GM12892 (cell line): ENCODE measurements around the gene ATP7B.

Experiments used
- DNase-seq: peaks from one replicate; pipeline ENCODE4 v3.0.0; 2011; ENCODE audit not compliant: insufficient read length
- FAIRE-seq: peaks from 2 replicates; lab custom pipeline; 2011; peaks lifted over from hg19 to GRCh38; lab: Jason Lieb, UNC
- POLR2A ChIP-seq: IDR thresholded peaks from 2 replicates; pipeline ENCODE4 v1.6.1; 2011; ENCODE audit warnings: low read depth, low read length, control low read depth
- POLR2AphosphoS5 ChIP-seq: IDR thresholded peaks from 2 replicates; pipeline ENCODE4 v1.6.1; 2011; ENCODE audit warnings: low read depth, low read length, control low read depth
- TAF1 ChIP-seq: IDR thresholded peaks from 2 replicates; pipeline ENCODE4 v1.6.1; 2011; ENCODE audit warnings: low read depth, mild to moderate bottlenecking, control low read depth, low read length, borderline replicate concordance

The ATP7B gene

GRCh38 chr13:51924756-51925544 lies 86.3 kb downstream of the ATP7B start:
- DNase-seq = no peak
- TF ChIP-seq POLR2AphosphoS5 (no peak), TAF1 (no peak), POLR2A (no peak)
- no peak for FAIRE-seq

- FAIRE-seq (no peak), DNase-seq (no peak)
- TF ChIP-seq TAF1 (no peak), POLR2A (no peak), POLR2AphosphoS5 (no peak)
These were observed 87.2 kb downstream of the ATP7B start for GRCh38 chr13:51923983-51924539.

GRCh38 chr13:51922771-51923480 lies 88.3 kb downstream of the ATP7B start:
- FAIRE-seq = no peak
- DNase-seq = no peak
- TF ChIP-seq TAF1 (no peak), POLR2AphosphoS5 (no peak), POLR2A (no peak)

GRCh38 chr13:51921790-51922740 lies 89.2 kb downstream of the ATP7B start:
- DNase-seq (no peak), FAIRE-seq (no peak)
- no peak for TF ChIP-seq POLR2AphosphoS5
- no peak for TF ChIP-seq POLR2A
- TF ChIP-seq TAF1 = no peak

GRCh38 chr13:51920786-51921185 lies 90.5 kb downstream of the ATP7B start:
- TF ChIP-seq TAF1 = no peak
- no peak for TF ChIP-seq POLR2AphosphoS5
- no peak for TF ChIP-seq POLR2A
- DNase-seq (no peak), FAIRE-seq (no peak)

- DNase-seq = no peak
- no peak for FAIRE-seq
- no peak for TF ChIP-seq POLR2AphosphoS5
- TF ChIP-seq POLR2A = no peak
- no peak for TF ChIP-seq TAF1
These were observed 91.0 kb downstream of the ATP7B start for GRCh38 chr13:51920267-51920666.

GRCh38 chr13:51919531-51919930 lies 91.7 kb downstream of the ATP7B start:
- TF ChIP-seq TAF1 = no peak
- TF ChIP-seq POLR2A = no peak
- no peak for FAIRE-seq

GRCh38 chr13:51916962-51917361 lies 94.3 kb downstream of the ATP7B start:
- FAIRE-seq = no peak
- no peak for DNase-seq
- no peak for TF ChIP-seq POLR2A
- no peak for TF ChIP-seq TAF1
- no peak for TF ChIP-seq POLR2AphosphoS5

More at GRCh38 chr13:51919531-51919930, 91.7 kb downstream of the ATP7B start:
- DNase-seq = no peak

- DNase-seq (no peak), FAIRE-seq (no peak)
- TF ChIP-seq POLR2A (no peak), POLR2AphosphoS5 (no peak), TAF1 (no peak)
These were observed 95.0 kb downstream of the ATP7B start for GRCh38 chr13:51916051-51916818.

- TF ChIP-seq TAF1 (no peak), POLR2AphosphoS5 (no peak), POLR2A (no peak)
- DNase-seq (no peak), FAIRE-seq (no peak)
These were observed 97.1 kb downstream of the ATP7B start for GRCh38 chr13:51914137-51914493.
